GM12891 (cell line): Measurements from ENCODE around the gene HS6ST3.

Source experiments
- DNase-seq: peaks from one replicate; pipeline ENCODE4 v3.0.0; 2011; ENCODE audit warnings: low spot score; ENCODE audit not compliant: insufficient read length
- FAIRE-seq: peaks from 2 replicates; lab custom pipeline; 2011; peaks lifted over from hg19 to GRCh38; lab: Jason Lieb, UNC
- PAX5 ChIP-seq: IDR thresholded peaks from 2 replicates; pipeline ENCODE4 v1.6.1; 2011; ENCODE audit warnings: low read length, moderate library complexity, mild to moderate bottlenecking; ENCODE audit not compliant: insufficient read depth, severe bottlenecking
- POLR2A ChIP-seq: IDR thresholded peaks from 2 replicates; pipeline ENCODE4 v1.6.1; 2011; ENCODE audit warnings: low read depth, low read length, control low read depth
- POLR2AphosphoS5 ChIP-seq: IDR thresholded peaks from 2 replicates; pipeline ENCODE4 v1.6.1; 2011; ENCODE audit warnings: low read depth, low read length, control low read depth
- POU2F2 ChIP-seq: IDR thresholded peaks from 2 replicates; pipeline ENCODE4 v1.6.1; 2011; ENCODE audit warnings: low read depth, mild to moderate bottlenecking, control low read depth, low read length, moderate library complexity
- SPI1 ChIP-seq: IDR thresholded peaks from 2 replicates; pipeline ENCODE4 v1.6.1; 2011; ENCODE audit warnings: low read depth, low read length, control low read depth
- TAF1 ChIP-seq: IDR thresholded peaks from 2 replicates; pipeline ENCODE4 v1.6.1; 2011; ENCODE audit warnings: low read depth, low read length, control low read depth

The HS6ST3 gene

GRCh38 chr13:96193728-96194310 is 103.9 kb downstream of the HS6ST3 start:
- FAIRE-seq (no peak), DNase-seq (no peak)
- TF ChIP-seq POLR2A (no peak), POU2F2 (no peak), SPI1 (no peak), TAF1 (no peak)

GRCh38 chr13:96198038-96198437 is 108.1 kb downstream of the HS6ST3 start:
- FAIRE-seq (no peak), DNase-seq (no peak)
- TF ChIP-seq PAX5 (no peak), SPI1 (no peak), POU2F2 (no peak), POLR2AphosphoS5 (no peak), POLR2A (no peak), TAF1 (no peak)

GRCh38 chr13:96199315-96199714 is 109.4 kb downstream of the HS6ST3 start:
- FAIRE-seq (no peak), DNase-seq (no peak)
- TF ChIP-seq SPI1, result no peak
- no peak for TF ChIP-seq POLR2AphosphoS5
- no peak for TF ChIP-seq POU2F2
- TF ChIP-seq POLR2A, result no peak
- no peak for TF ChIP-seq TAF1
- no peak for TF ChIP-seq PAX5

- no peak for DNase-seq
- TF ChIP-seq POLR2AphosphoS5, result no peak
- TF ChIP-seq POLR2A, result no peak
- FAIRE-seq, result no peak
Measured at GRCh38 chr13:96200810-96201209, 110.9 kb downstream of the HS6ST3 start.

GRCh38 chr13:96202315-96202714 is 112.4 kb downstream of the HS6ST3 start:
- FAIRE-seq, result no peak
- DNase-seq, result no peak
- TF ChIP-seq POU2F2 (no peak), POLR2AphosphoS5 (no peak), SPI1 (no peak), PAX5 (no peak), POLR2A (no peak), TAF1 (no peak)

GRCh38 chr13:96203471-96203870 is 113.6 kb downstream of the HS6ST3 start:
- FAIRE-seq (no peak), DNase-seq (no peak)
- TF ChIP-seq TAF1, result no peak
- TF ChIP-seq POLR2A, result no peak
- TF ChIP-seq SPI1, result no peak
- TF ChIP-seq PAX5, result no peak

GRCh38 chr13:96214824-96215445 is 125.0 kb downstream of the HS6ST3 start:
- no peak for FAIRE-seq
- TF ChIP-seq PAX5, result no peak
- no peak for TF ChIP-seq TAF1
- TF ChIP-seq POLR2A, result no peak
- no peak for TF ChIP-seq SPI1
- TF ChIP-seq POU2F2, result no peak
- TF ChIP-seq POLR2AphosphoS5, result no peak
- DNase-seq, result no peak

GRCh38 chr13:96216543-96216942 is 126.6 kb downstream of the HS6ST3 start:
- FAIRE-seq, result no peak
- no peak for TF ChIP-seq POLR2AphosphoS5
- no peak for TF ChIP-seq PAX5
- no peak for TF ChIP-seq POU2F2
- no peak for TF ChIP-seq TAF1
- TF ChIP-seq POLR2A, result no peak
- TF ChIP-seq SPI1, result no peak
- DNase-seq, result no peak

GRCh38 chr13:96218475-96218874 is 128.6 kb downstream of the HS6ST3 start:
- FAIRE-seq, result no peak
- TF ChIP-seq SPI1 (no peak), TAF1 (no peak), PAX5 (no peak), POLR2AphosphoS5 (no peak), POU2F2 (no peak), POLR2A (no peak)
- DNase-seq, result no peak

- TF ChIP-seq SPI1, result no peak
- FAIRE-seq (no peak), DNase-seq (no peak)
Measured at GRCh38 chr13:96221471-96221870, 131.6 kb downstream of the HS6ST3 start.
